HEK293 (cell line): ENCODE measurements around the gene EPO.

Experiments
- IKZF3 ChIP-seq: fragments of 450-650 bp; IDR thresholded peaks from 2 replicates; pipeline ENCODE4 v1.5.0; 2018; ENCODE audit warnings: missing biosample characterization, mild to moderate bottlenecking, missing genetic modification characterization, moderate library complexity
- KLF8 ChIP-seq: fragments of 450-650 bp; formaldehyde crosslinking; IDR thresholded peaks from 2 replicates; pipeline ENCODE4 v1.5.1; 2016; ENCODE audit warnings: missing biosample characterization, missing genetic modification characterization
- MYNN ChIP-seq: fragments of 450-650 bp; formaldehyde crosslinking; IDR thresholded peaks from 2 replicates; pipeline ENCODE4 v1.5.1; 2016; ENCODE audit warnings: missing biosample characterization, missing genetic modification characterization, borderline replicate concordance
- SP3 ChIP-seq: fragments of 450-650 bp; formaldehyde crosslinking; IDR thresholded peaks from 2 replicates; pipeline ENCODE4 v1.5.1; 2016; ENCODE audit warnings: missing biosample characterization, missing genetic modification characterization
- YY2 ChIP-seq: fragments of 450-650 bp; formaldehyde crosslinking; IDR thresholded peaks from 2 replicates; pipeline ENCODE4 v1.5.1; 2016; ENCODE audit warnings: missing biosample characterization, missing genetic modification characterization
- ZBTB48 ChIP-seq: fragments of 450-650 bp; formaldehyde crosslinking; IDR thresholded peaks from 2 replicates; pipeline ENCODE4 v1.5.1; 2016; ENCODE audit warnings: missing biosample characterization, missing genetic modification characterization
- ZBTB8A ChIP-seq: fragments of 450-650 bp; formaldehyde crosslinking; IDR thresholded peaks from 2 replicates; pipeline ENCODE4 v1.5.1; 2016; ENCODE audit warnings: missing biosample characterization, missing genetic modification characterization
- ZNF148 ChIP-seq: fragments of 450-650 bp; formaldehyde crosslinking; IDR thresholded peaks from 2 replicates; pipeline ENCODE4 v1.5.0; 2017; ENCODE audit warnings: missing biosample characterization, missing genetic modification characterization, borderline replicate concordance
- ZNF2 ChIP-seq: fragments of 450-650 bp; formaldehyde crosslinking; IDR thresholded peaks from 2 replicates; pipeline ENCODE4 v1.5.1; 2016; ENCODE audit warnings: missing biosample characterization, missing genetic modification characterization
- ZNF23 ChIP-seq: fragments of 450-650 bp; formaldehyde crosslinking; IDR thresholded peaks from 2 replicates; pipeline ENCODE4 v1.5.1; 2016; ENCODE audit warnings: missing biosample characterization, missing genetic modification characterization, borderline replicate concordance
- ZNF274 ChIP-seq, 2 experiments: fragments of 200-500 bp in 1 of 2; fragments of 450-650 bp in 1 of 2; sonication (Bioruptor generic) in 1 of 2; formaldehyde crosslinking in 1 of 2; IDR thresholded peaks; 2 replicates each; pipeline versions ENCODE4 v1.5.1 to v1.6.1; 2014 to 2016; ENCODE audit warnings: borderline replicate concordance in 1 of 2, inconsistent platforms in 1 of 2, low read length in 1 of 2, missing biosample characterization in 1 of 2, missing genetic modification characterization in 1 of 2
- ZNF280C ChIP-seq: fragments of 450-650 bp; formaldehyde crosslinking; IDR thresholded peaks from 2 replicates; pipeline ENCODE4 v1.5.1; 2016; ENCODE audit warnings: missing biosample characterization, missing genetic modification characterization
- ZNF335 ChIP-seq: fragments of 450-650 bp; formaldehyde crosslinking; conservative IDR thresholded peaks from 2 replicates; pipeline ENCODE4 v1.5.1; 2016; ENCODE audit warnings: missing biosample characterization, missing genetic modification characterization
- ZNF341 ChIP-seq: fragments of 450-650 bp; formaldehyde crosslinking; IDR thresholded peaks from 2 replicates; pipeline ENCODE4; 2016; ENCODE audit warnings: low read depth, missing biosample characterization, missing genetic modification characterization
- ZNF394 ChIP-seq: fragments of 450-650 bp; formaldehyde crosslinking; IDR thresholded peaks from 2 replicates; pipeline ENCODE4 v1.5.1; 2016; ENCODE audit warnings: missing biosample characterization, missing genetic modification characterization, mild to moderate bottlenecking, moderate library complexity, borderline replicate concordance
- ZNF501 ChIP-seq: fragments of 450-650 bp; formaldehyde crosslinking; IDR thresholded peaks from 2 replicates; pipeline ENCODE4 v1.5.1; 2016; ENCODE audit warnings: missing biosample characterization, missing genetic modification characterization
- ZNF561 ChIP-seq: fragments of 450-650 bp; IDR thresholded peaks from 2 replicates; pipeline ENCODE4 v1.5.1; 2018; ENCODE audit warnings: missing biosample characterization, missing genetic modification characterization, borderline replicate concordance
- ZNF571 ChIP-seq: fragments of 450-650 bp; formaldehyde crosslinking; IDR thresholded peaks from 2 replicates; pipeline ENCODE4 v1.5.0; 2017; ENCODE audit warnings: missing biosample characterization, missing genetic modification characterization
- ZNF596 ChIP-seq: fragments of 450-650 bp; IDR thresholded peaks from 2 replicates; pipeline ENCODE4 v1.5.0; 2018; ENCODE audit warnings: missing biosample characterization, mild to moderate bottlenecking, missing genetic modification characterization, moderate library complexity
- ZNF658 ChIP-seq: fragments of 450-650 bp; formaldehyde crosslinking; IDR thresholded peaks from 2 replicates; pipeline ENCODE4; 2016; ENCODE audit warnings: missing biosample characterization, missing genetic modification characterization
- ZNF660 ChIP-seq: fragments of 450-650 bp; IDR thresholded peaks from 2 replicates; pipeline ENCODE4 v1.5.1; 2018; ENCODE audit warnings: missing biosample characterization, mild to moderate bottlenecking, missing genetic modification characterization
- ZNF692 ChIP-seq: fragments of 450-650 bp; formaldehyde crosslinking; IDR thresholded peaks from 2 replicates; pipeline ENCODE4 v1.5.1; 2016; ENCODE audit warnings: missing biosample characterization, missing genetic modification characterization
- ZNF747 ChIP-seq: fragments of 450-650 bp; formaldehyde crosslinking; IDR thresholded peaks from 2 replicates; pipeline ENCODE4 v1.5.1; 2016; ENCODE audit warnings: missing biosample characterization, missing genetic modification characterization
- ZNF791 ChIP-seq: fragments of 450-650 bp; formaldehyde crosslinking; IDR thresholded peaks from 2 replicates; pipeline ENCODE4 v1.5.1; 2016; ENCODE audit warnings: missing biosample characterization, missing genetic modification characterization
- TF ChIP-seq, protein P1 (sequence below): fragments of 450-650 bp; formaldehyde crosslinking; IDR thresholded peaks from 2 replicates; pipeline ENCODE4 v1.5.1; 2017; ENCODE audit warnings: missing biosample characterization, missing genetic modification characterization
- TF ChIP-seq, protein P2 (sequence below): fragments of 450-650 bp; formaldehyde crosslinking; IDR thresholded peaks from 2 replicates; pipeline ENCODE4 v1.5.1; 2016; ENCODE audit warnings: missing biosample characterization, missing genetic modification characterization
- TF ChIP-seq, protein P3 (sequence below): fragments of 450-650 bp; formaldehyde crosslinking; IDR thresholded peaks from 2 replicates; pipeline ENCODE4 v1.5.1; 2016; ENCODE audit warnings: missing biosample characterization, missing genetic modification characterization, low read depth

EPO gene

GRCh38 chr7:100694098-100694745 lies 26.0 kb upstream of the EPO start, which contains the start of gene GIGYF1 (continued):
- no peak for TF ChIP-seq ZNF280C (tag by site-specific recombination)
- TF ChIP-seq ZNF23 (tag by site-specific recombination) = no peak
- peak; percentile 55 for TF ChIP-seq ZNF692
- TF ChIP-seq ZNF596 (tag by site-specific recombination) = no peak
- TF ChIP-seq ZNF501 = no peak
- 0 out of 2 replicates have a peak, but pooled peaks have one; percentile 28 for TF ChIP-seq IKZF3
- TF ChIP-seq ZNF341 (tag by site-specific recombination) = no peak
- no peak for TF ChIP-seq ZNF394 (tag by site-specific recombination)
- TF ChIP-seq ZNF2 = no peak
- TF ChIP-seq SP3 (tag by site-specific recombination) = no peak
- TF ChIP-seq ZNF660 (tag by site-specific recombination) = no peak
- TF ChIP-seq, protein P1, sequence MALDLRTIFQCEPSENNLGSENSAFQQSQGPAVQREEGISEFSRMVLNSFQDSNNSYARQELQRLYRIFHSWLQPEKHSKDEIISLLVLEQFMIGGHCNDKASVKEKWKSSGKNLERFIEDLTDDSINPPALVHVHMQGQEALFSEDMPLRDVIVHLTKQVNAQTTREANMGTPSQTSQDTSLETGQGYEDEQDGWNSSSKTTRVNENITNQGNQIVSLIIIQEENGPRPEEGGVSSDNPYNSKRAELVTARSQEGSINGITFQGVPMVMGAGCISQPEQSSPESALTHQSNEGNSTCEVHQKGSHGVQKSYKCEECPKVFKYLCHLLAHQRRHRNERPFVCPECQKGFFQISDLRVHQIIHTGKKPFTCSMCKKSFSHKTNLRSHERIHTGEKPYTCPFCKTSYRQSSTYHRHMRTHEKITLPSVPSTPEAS (tag by site-specific recombination) = no peak
- no peak for TF ChIP-seq ZNF747 (tag by site-specific recombination)
- no peak for TF ChIP-seq ZNF571 (tag by site-specific recombination)
- no peak for TF ChIP-seq ZNF658 (tag by site-specific recombination)
- TF ChIP-seq, protein P2, sequence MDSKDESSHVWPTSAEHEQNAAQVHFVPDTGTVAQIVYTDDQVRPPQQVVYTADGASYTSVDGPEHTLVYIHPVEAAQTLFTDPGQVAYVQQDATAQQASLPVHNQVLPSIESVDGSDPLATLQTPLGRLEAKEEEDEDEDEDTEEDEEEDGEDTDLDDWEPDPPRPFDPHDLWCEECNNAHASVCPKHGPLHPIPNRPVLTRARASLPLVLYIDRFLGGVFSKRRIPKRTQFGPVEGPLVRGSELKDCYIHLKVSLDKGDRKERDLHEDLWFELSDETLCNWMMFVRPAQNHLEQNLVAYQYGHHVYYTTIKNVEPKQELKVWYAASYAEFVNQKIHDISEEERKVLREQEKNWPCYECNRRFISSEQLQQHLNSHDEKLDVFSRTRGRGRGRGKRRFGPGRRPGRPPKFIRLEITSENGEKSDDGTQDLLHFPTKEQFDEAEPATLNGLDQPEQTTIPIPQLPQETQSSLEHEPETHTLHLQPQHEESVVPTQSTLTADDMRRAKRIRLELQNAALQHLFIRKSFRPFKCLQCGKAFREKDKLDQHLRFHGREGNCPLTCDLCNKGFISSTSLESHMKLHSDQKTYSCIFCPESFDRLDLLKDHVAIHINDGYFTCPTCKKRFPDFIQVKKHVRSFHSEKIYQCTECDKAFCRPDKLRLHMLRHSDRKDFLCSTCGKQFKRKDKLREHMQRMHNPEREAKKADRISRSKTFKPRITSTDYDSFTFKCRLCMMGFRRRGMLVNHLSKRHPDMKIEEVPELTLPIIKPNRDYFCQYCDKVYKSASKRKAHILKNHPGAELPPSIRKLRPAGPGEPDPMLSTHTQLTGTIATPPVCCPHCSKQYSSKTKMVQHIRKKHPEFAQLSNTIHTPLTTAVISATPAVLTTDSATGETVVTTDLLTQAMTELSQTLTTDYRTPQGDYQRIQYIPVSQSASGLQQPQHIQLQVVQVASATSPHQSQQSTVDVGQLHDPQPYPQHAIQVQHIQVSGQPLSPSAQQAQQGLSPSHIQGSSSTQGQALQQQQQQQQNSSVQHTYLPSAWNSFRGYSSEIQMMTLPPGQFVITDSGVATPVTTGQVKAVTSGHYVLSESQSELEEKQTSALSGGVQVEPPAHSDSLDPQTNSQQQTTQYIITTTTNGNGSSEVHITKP (tag by site-specific recombination) = peak; percentile 20; the same call in 1 of the 2 replicates
- TF ChIP-seq MYNN = no peak
- TF ChIP-seq ZNF274 (IDR thresholded peaks at IDR 0.05; ENCODE audit: low read length) = no peak
- TF ChIP-seq ZNF274 (tag by site-specific recombination; IDR thresholded peaks at IDR 0.05; ENCODE audit: borderline replicate concordance) = no peak
- TF ChIP-seq, protein P3, sequence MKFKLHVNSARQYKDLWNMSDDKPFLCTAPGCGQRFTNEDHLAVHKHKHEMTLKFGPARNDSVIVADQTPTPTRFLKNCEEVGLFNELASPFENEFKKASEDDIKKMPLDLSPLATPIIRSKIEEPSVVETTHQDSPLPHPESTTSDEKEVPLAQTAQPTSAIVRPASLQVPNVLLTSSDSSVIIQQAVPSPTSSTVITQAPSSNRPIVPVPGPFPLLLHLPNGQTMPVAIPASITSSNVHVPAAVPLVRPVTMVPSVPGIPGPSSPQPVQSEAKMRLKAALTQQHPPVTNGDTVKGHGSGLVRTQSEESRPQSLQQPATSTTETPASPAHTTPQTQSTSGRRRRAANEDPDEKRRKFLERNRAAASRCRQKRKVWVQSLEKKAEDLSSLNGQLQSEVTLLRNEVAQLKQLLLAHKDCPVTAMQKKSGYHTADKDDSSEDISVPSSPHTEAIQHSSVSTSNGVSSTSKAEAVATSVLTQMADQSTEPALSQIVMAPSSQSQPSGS (tag by site-specific recombination) = no peak
- peak; percentile 35; the same call in 1 of the 2 replicates for TF ChIP-seq ZBTB8A (tag by site-specific recombination)
- peak; percentile 45; the same call in 1 of the 2 replicates for TF ChIP-seq KLF8
- TF ChIP-seq ZNF791 (tag by site-specific recombination) = no peak
- no peak; the same call in 1 of the 2 replicates for TF ChIP-seq ZNF561
- no peak for TF ChIP-seq ZBTB48 (tag by site-specific recombination)
- TF ChIP-seq ZNF335 (tag by site-specific recombination) = peak; percentile 68; the same call in 1 of the 2 replicates
- no peak for TF ChIP-seq ZNF148 (tag by site-specific recombination)
- TF ChIP-seq YY2 (tag by site-specific recombination) = no peak
